IPS DF 6.9 (cell line): ENCODE data around the gene SPTB.

ENCODE experiments used
- DNase-seq: peaks from one replicate; pipeline ENCODE4 v3.0.0-alpha.2; 2013; ENCODE audit warnings: low read depth, low spot score
- H3K27ac ChIP-seq: one replicate; pipeline ENCODE4 v1.5.1; 2013; ENCODE audit warnings: low read length, control low read depth
- H3K27me3 ChIP-seq: 2 replicates; pipeline ENCODE4 v1.6.1; 2013; ENCODE audit warnings: mild to moderate bottlenecking, low read length; ENCODE audit not compliant: control insufficient read depth, insufficient read depth
- H3K36me3 ChIP-seq: 2 replicates; pipeline ENCODE4 v1.6.1; 2013; ENCODE audit warnings: low read length; ENCODE audit not compliant: control insufficient read depth, insufficient read depth
- H3K4me1 ChIP-seq: 2 replicates; pipeline ENCODE4 v1.6.1; 2013; ENCODE audit warnings: low read length; ENCODE audit not compliant: control insufficient read depth, insufficient read depth
- H3K4me3 ChIP-seq: 2 replicates; pipeline ENCODE4 v1.5.1; 2013; ENCODE audit warnings: mild to moderate bottlenecking, low read length
- H3K9me3 ChIP-seq: 2 replicates; pipeline ENCODE4 v1.6.1; 2013; ENCODE audit warnings: low read length, inconsistent platforms; ENCODE audit not compliant: control insufficient read depth, insufficient read depth
- WGBS: extraction: QIAGEN DNeasy Blood & Tissue Kit; methylation state at CpG from one replicate; pipeline ENCODE4 v1.1.7; 2013; ENCODE audit warnings: mixed read lengths, missing lambda C conversion rate; ENCODE audit not compliant: insufficient read length, insufficient coverage; 5-methylcytosine and 5-hydroxymethylcytosine counted together

Gene SPTB

DNA sequence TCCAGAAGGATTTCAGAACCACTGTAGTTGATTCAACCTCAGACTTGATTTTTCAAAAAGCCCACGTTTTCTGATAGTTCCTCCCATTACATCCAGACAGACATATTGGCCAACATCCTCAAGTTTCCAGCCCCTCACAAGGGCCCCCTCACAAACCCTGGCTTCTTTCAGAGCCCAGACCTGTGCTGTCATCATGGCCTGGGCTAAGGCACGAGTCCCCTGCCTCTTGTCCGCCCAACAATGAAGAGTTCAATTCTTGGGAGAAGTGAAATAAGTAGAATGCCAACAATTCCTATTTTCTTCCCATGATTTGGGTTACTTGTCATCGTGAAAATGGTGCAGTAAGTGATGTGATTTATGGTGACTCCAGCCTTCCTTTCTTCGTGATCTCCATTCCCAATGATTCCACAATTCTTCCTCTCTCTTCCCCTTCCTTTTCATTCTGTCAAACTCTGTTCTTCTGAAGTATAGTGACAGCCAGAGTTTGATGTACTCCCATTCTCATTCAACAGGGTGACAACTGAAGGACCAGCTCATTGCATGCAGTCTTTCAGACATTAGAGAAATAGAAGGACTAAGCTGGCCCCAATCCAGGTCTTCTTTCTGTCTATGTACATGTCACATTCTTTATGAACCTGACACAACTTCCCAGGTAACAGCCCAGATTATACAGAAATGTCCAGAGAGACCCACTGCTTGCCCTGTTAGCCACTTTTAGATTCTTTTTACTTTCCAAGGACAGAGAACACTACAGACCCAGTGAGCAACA lies 29.2 kb downstream of the SPTB start:
- no peaks in the 10 kb centered on the region for H3K27me3 ChIP-seq
- H3K36me3 ChIP-seq = no peaks in the 10 kb centered on the region
- no peak for DNase-seq
- H3K27ac ChIP-seq = no peak overlapping the region
- H3K4me1 ChIP-seq = no peaks in the 10 kb centered on the region
- no peak overlapping the region for H3K4me3 ChIP-seq
- WGBS = no CpG with 5 or more reads among the region's 5 CpGs
- H3K9me3 ChIP-seq = no peaks in the 10 kb centered on the region

DNA sequence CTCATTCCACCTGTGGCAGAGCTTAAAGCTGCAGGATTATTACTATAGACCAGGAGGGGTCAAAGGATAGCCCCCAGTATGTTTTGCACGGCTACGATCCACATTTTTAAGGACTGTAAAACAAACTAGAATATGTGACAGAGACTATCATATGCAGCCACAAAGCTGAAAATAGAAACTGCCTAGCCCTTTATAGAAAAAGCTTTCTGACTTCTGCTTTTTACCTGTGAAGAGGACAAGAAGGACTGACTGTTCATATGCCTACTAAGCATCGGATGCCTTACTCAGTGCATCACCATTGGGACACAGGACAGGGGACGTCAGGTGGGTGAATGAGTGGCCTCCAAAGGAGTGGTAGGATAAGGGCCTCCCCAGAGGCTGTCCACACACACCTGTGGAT lies 29.8 kb downstream of the SPTB start:
- WGBS = no CpG with 5 or more reads among the region's 4 CpGs
- no peak for DNase-seq
- Histone ChIP-seq H3K27ac (no peak overlapping the region), H3K4me1 (no peaks in the 10 kb centered on the region), H3K4me3 (no peak overlapping the region), H3K9me3 (no peaks in the 10 kb centered on the region), H3K27me3 (no peaks in the 10 kb centered on the region), H3K36me3 (no peaks in the 10 kb centered on the region)

DNA sequence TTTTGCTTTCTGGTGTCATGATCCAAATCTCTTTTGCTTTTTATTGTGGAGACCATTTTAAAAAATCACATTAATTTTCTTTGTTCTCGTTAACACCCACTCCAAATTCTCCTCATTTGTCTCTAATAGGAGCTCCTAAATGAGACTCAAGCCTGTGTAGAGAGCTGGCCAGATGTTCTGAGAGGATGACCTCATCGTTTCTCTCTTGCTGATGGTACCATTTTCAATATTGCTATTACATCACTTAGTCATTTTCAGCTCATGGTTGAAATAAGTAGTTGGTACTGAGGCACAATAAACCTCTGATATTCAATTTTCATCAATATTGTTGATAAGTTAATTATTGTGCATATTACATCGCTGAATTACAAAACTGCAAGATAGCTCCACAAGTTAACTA lies 31.5 kb downstream of the SPTB start:
- no peak overlapping the region for H3K27ac ChIP-seq

DNA sequence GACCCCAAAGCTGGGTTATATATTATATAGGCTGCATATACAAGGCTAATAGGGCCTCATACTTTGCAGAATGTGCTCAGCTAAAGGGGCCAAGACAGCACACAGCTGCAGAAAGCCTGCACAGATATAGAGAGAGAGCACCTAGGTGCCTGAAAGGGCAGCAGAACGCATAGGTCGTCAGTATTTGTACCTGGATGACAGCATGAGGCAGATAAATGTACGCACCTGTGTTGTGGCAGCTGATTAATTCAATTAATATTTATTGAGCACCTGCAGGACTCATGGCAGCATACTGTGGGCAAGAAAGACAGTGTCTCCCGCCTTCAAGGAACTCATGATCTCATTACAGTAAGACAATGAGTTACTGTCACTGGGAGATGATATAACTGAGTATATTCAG lies 33.4 kb downstream of the SPTB start:
- Histone ChIP-seq H3K27ac (no peak overlapping the region), H3K9me3 (no peaks in the 10 kb centered on the region), H3K36me3 (no peaks in the 10 kb centered on the region), H3K4me3 (no peak overlapping the region), H3K4me1 (peaks cover 1% of the 10 kb centered on the region; the same call in 1 of the 2 replicates), H3K27me3 (no peaks in the 10 kb centered on the region)
- no CpG with 5 or more reads among the region's 4 CpGs for WGBS
- DNase-seq = no peak

More for the DNA sequence above, 31.5 kb downstream of the SPTB start:
- Histone ChIP-seq H3K9me3 (no peaks in the 10 kb centered on the region), H3K27me3 (no peaks in the 10 kb centered on the region), H3K4me3 (no peak overlapping the region), H3K36me3 (no peaks in the 10 kb centered on the region), H3K4me1 (no peaks in the 10 kb centered on the region; the same call in 1 of the 2 replicates)
- no CpG with 5 or more reads among the region's 3 CpGs for WGBS
- DNase-seq = no peak

DNA sequence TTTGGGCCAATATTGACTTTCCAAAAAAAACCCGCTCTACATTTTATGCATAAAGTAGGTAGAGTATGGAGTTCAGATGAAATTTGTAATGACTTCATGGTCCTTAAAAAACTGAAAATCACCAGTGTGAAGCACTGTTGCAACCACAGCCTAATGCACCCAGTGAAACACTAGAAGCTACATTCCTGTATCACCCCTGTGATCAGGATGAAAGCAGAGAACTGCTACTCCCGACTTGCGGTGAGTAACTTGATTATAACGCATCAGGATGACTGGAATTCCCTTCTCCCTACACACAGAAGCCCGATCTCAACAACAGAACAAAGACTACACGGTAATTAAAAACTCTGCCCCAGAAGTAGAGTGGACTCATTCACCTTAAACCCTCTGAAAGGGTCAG lies 33.8 kb downstream of the SPTB start:
- no peak for DNase-seq
- WGBS = no CpG with 5 or more reads among the region's 6 CpGs
- Histone ChIP-seq H3K36me3 (no peaks in the 10 kb centered on the region), H3K9me3 (no peaks in the 10 kb centered on the region), H3K4me3 (no peak overlapping the region), H3K27ac (no peak overlapping the region), H3K4me1 (peaks cover 1% of the 10 kb centered on the region; the same call in 1 of the 2 replicates), H3K27me3 (no peaks in the 10 kb centered on the region)

DNA sequence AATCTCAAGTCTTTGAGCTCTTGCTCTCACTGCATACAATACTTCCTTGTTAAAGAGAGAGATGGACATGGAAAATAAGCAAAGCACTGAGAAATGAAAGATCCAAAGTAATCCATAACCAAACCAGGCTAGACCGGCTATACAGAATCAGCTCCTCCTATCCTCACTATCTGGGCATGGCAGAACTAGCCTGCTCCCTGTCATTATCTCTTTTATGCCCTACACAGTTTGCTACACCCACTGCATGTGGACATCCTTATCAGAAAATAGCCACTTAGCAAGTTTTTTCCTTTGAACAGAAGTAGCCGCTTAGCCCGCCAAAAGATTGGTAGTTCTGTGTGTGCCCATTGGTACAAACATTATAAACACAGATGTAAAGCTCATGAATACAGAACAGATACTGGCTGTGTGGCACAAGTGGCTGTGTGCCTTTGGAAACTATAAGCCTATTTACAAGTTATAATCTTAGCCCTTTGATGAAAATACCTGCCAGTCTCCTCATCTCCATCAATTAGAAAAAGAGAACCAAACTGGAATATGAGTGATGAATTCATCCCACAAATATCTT lies 34.7 kb downstream of the SPTB start:
- no peak for DNase-seq
- no peaks in the 10 kb centered on the region for H3K9me3 ChIP-seq
- H3K27me3 ChIP-seq = no peaks in the 10 kb centered on the region
- no peaks in the 10 kb centered on the region for H3K36me3 ChIP-seq
- H3K4me1 ChIP-seq = peaks cover 1% of the 10 kb centered on the region; the same call in 1 of the 2 replicates
- WGBS = no CpG with 5 or more reads among the region's 3 CpGs
- H3K4me3 ChIP-seq = no peak overlapping the region
- H3K27ac ChIP-seq = no peak overlapping the region

DNA sequence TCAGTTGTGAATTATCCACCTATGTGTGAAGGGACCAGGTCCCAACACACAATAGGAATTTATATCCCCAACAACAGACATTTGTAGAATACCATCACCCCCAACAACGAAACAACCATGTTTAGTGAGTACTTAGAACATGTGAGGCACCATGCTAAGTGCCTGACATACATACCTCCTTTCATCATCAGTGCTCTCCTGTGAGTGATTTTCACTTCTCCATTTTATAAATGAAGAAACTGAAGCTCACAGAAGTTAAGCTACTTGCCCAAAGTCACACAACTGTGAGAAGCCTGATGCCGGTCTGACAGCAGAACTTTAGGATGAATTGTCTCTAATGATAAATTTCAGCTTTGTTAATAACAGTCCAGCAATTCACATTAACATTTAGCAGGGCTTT lies 35.4 kb downstream of the SPTB start:
- DNase-seq = no peak
- Histone ChIP-seq H3K27ac (no peak overlapping the region), H3K9me3 (no peaks in the 10 kb centered on the region), H3K4me3 (no peak overlapping the region), H3K36me3 (no peaks in the 10 kb centered on the region), H3K4me1 (peaks cover 1% of the 10 kb centered on the region; the same call in 1 of the 2 replicates), H3K27me3 (no peaks in the 10 kb centered on the region)
- no CpG with 5 or more reads among the region's 2 CpGs for WGBS

DNA sequence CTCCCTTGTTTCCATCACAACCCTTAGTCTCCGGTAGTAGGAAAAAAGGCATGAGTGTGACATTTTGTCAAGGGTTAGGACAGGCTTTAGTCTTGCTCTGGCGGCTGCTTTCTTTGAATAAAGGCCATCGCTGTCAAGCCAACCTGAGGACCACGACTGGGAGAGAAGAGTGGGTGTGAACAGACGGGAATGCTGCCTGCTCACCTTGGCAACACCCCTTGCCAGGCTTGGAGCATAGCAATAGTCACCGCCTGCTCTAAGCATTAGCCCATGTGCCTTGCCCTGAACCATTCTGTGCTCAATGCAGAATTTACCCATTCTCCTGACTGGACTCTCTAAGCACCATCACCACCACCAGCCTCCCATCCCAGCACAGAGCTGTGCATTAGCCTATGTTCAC lies 36.2 kb downstream of the SPTB start:
- H3K27ac ChIP-seq = no peak overlapping the region
- no CpG with 5 or more reads among the region's 6 CpGs for WGBS
- no peak for DNase-seq

DNA sequence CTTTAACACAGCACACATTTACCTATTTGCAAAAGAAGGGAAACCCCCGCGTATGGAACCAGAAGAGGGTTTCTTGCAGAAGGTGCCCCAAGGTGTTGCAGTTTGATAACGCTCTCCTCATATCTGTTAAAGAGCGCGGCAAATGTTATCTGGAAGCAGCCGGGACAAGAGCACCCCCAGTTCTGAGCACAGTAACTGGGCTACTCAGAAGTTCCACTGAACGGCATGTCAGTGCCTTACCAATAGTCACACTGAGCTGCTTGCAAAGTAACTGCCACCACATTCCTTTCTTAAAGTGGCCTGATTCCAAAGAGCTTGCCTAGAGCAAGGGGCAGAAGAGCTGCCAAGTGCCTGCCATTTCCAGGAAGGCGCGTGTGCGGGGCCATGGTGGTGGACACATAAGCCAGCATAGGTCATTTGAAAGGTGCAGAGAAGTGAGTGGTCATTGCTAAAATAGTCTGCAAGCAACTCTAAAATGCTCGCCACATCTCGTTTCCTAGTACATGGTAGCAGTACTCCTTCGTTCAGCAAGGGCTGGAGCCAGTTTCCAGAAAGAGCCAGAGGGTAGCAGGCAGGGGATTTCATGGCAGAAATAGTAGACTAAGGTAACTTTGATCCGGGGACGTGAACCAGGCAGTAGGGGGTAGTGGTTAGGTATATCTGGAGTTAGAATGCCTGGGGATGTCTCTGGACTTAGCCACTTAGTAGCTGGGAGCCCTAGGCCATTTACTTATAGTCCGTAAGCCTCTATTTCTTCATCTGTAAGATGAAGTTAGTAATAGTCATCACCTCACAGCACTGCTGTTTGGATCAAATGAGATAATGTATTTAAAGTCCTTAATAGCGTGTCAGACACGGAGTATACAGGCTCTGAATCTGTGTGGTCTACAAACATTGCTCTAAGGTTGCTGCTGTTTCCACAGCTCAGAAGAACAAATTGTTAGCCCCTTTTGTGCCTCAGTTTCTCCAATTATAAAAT lies 37.6 kb downstream of the SPTB start:
- H3K27me3 ChIP-seq = no peaks in the 10 kb centered on the region
- no peak overlapping the region for H3K27ac ChIP-seq
- peaks cover 1% of the 10 kb centered on the region; the same call in 1 of the 2 replicates for H3K4me1 ChIP-seq
- no CpG with 5 or more reads among the region's 18 CpGs for WGBS
- no peaks in the 10 kb centered on the region for H3K36me3 ChIP-seq
- no peaks in the 10 kb centered on the region for H3K9me3 ChIP-seq
- DNase-seq = no peak
- no peak overlapping the region for H3K4me3 ChIP-seq

More for the DNA sequence above, 36.2 kb downstream of the SPTB start:
- H3K4me3 ChIP-seq = no peak overlapping the region
- no peaks in the 10 kb centered on the region for H3K9me3 ChIP-seq
- no peaks in the 10 kb centered on the region for H3K27me3 ChIP-seq
- H3K4me1 ChIP-seq = peaks cover 1% of the 10 kb centered on the region; the same call in 1 of the 2 replicates
- H3K36me3 ChIP-seq = no peaks in the 10 kb centered on the region

DNA sequence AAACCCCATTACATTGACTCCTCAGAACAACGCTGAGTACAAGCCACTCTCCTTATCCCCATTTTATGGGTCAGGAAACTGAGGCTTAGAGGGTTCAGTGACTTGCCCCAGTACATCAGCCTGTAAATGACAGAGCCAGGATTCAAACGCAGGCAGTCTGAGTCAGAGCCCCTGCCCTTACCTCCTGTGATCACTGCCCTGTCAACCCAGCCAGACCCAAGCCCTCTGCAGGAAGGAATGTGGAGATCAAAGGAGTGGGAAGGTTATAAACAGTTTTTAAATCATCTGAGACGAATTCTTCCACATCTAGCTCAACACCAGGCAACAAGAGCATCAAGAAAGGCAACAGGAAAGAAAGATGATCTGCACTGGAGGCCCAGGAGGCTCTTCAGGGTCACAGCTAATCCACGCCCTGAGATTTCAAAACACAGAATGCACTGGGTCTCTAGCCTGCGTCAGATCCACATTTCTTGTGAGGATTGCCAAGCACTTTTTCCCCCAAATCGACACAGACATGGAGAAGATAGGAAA lies 38.5 kb downstream of the SPTB start:
- H3K4me3 ChIP-seq = no peak overlapping the region
- no peaks in the 10 kb centered on the region for H3K9me3 ChIP-seq
- no peaks in the 10 kb centered on the region for H3K27me3 ChIP-seq
- H3K27ac ChIP-seq = no peak overlapping the region
- peaks cover 1% of the 10 kb centered on the region; the same call in 1 of the 2 replicates for H3K4me1 ChIP-seq
- WGBS = no CpG with 5 or more reads among the region's 6 CpGs
- DNase-seq = peak; percentile 39
- no peaks in the 10 kb centered on the region for H3K36me3 ChIP-seq
